H1 (cell line): ENCODE measurements around the gene B3GALT4. TPM values are rescaled to one million over a fixed set of nuclear protein-coding genes. Genes with fewer than 3 reads are reported as not detected.
A peak's percentile ranks its signal among the peaks of the same experiment; 100 is the strongest.

ENCODE experiments used
- ATF2 ChIP-seq: IDR thresholded peaks from 2 replicates; pipeline ENCODE4 v1.6.1; 2012; ENCODE audit warnings: low read length, inconsistent platforms
- BRCA1 ChIP-seq: IDR thresholded peaks from 2 replicates; pipeline ENCODE4 v1.6.1; 2012; ENCODE audit warnings: low read depth, low read length, improper control_type of control experiment
- HDAC2 ChIP-seq, 2 experiments: fragments of 300-600 bp in 1 of 2; sonication (generic) in 1 of 2; IDR thresholded peaks; 2 replicates each; pipeline ENCODE4 v1.6.1; 2011 to 2012; ENCODE audit warnings: low read depth in 2 of 2, low read length in 2 of 2, mild to moderate bottlenecking in 2 of 2, moderate library complexity in 2 of 2, borderline replicate concordance in 1 of 2, inconsistent platforms in 1 of 2
- MAFK ChIP-seq: IDR thresholded peaks from 2 replicates; pipeline ENCODE4 v1.6.1; 2012; ENCODE audit warnings: low read depth, mild to moderate bottlenecking, improper control_type of control experiment, low read length
- MAX ChIP-seq: IDR thresholded peaks from 2 replicates; pipeline ENCODE4 v1.6.1; 2012; ENCODE audit warnings: inconsistent platforms
- RXRA ChIP-seq: IDR thresholded peaks from 2 replicates; pipeline ENCODE4 v1.6.1; 2011; ENCODE audit warnings: low read depth, mild to moderate bottlenecking, low read length, moderate library complexity; ENCODE audit not compliant: insufficient read depth
- SIN3A ChIP-seq, 2 experiments: IDR thresholded peaks in 1 of 2; conservative IDR thresholded peaks in 1 of 2; 2 replicates each; pipeline ENCODE4 v1.6.1; 2011 to 2012; ENCODE audit warnings: low read length in 2 of 2, improper control_type of control experiment in 1 of 2, low read depth in 1 of 2, mild to moderate bottlenecking in 1 of 2
- TBP ChIP-seq: IDR thresholded peaks from 2 replicates; pipeline ENCODE4 v1.6.1; 2011; ENCODE audit warnings: low read depth, low read length, improper control_type of control experiment
- polyA plus RNA-seq, 7 experiments: library from polyadenylated mRNA; depleted of rRNA in 3 of 7; stranded (reverse) in 5 of 7; unstranded in 2 of 7; fragments of >200 nt in 5 of 7; fragments of 200-250 nt in 2 of 7; gene quantifications; 1 replicate in 5 of 7; 2 replicates in 1 of 7; 4 replicates in 1 of 7; pipeline versions ENCODE4 v1.2.1 to v1.2.3, GENCODE V29; 2011 to 2013; ENCODE audit warnings: missing spikeins in 2 of 7, mixed read lengths in 2 of 7
- total RNA-seq: library from RNA; stranded (reverse); fragmentation: NEBNext Ultra II Directional; extraction: Animal tissue kit (Norgen Biotek cat#: 25700); gene quantifications from 2 replicates; pipeline ENCODE4 v1.2.1, GENCODE V29; 2021

Gene B3GALT4
- total and polyA plus RNA-seq, 2 of the 8 experiments (the other 6 are each of a cell fraction or from before 2014, with no cell fraction given): 2.2 to 3.0 TPM

GRCh38 chr6:33312361-33313104, 35.6 kb downstream of the B3GALT4 start (continued):
- no peak for TF ChIP-seq ATF2
- peak; percentile 9 to 70; a peak in 2 of 4 replicates for TF ChIP-seq SIN3A (conservative IDR thresholded peaks at IDR 0.05 in 1 of 2, IDR thresholded peaks at IDR 0.05 in 1 of 2; ENCODE audit: low read depth in 1 of 2, low read length in 2 of 2)
- peak; percentile 48; the same call in 1 of the 2 replicates for TF ChIP-seq TBP
- TF ChIP-seq MAX: 0 out of 2 replicates have a peak, but pooled peaks have one; percentile 39
- no peak for TF ChIP-seq BRCA1
- no peak for TF ChIP-seq RXRA
- TF ChIP-seq HDAC2 (IDR thresholded peaks at IDR 0.05; ENCODE audit: borderline replicate concordance in 1 of 2, low read depth in 2 of 2, low read length in 2 of 2): 0 out of 4 replicates have a peak, but pooled peaks of 1 of the 2 experiments have one; percentile 8
- TF ChIP-seq MAFK: no peak
